A549 (cell line): ENCODE results near the gene TNC. TPM values are rescaled to one million over a fixed set of nuclear protein-coding genes. Genes with fewer than 3 reads are reported as not detected.
A peak's percentile ranks its signal among the peaks of the same experiment; 100 is the strongest.

Experiments used
- ATAC-seq, 2 experiments: fragments of 200-7000 bp in 1 of 2; fragments of >200 bp in 1 of 2; cut with Nextera tagmentation in 1 of 2; cut with Tn5 transposase in 1 of 2; 3 replicates each; pipeline versions ENCODE4 v1.8.0 to v1.9.1; 2018 to 2020; ENCODE audit warnings: mild to moderate bottlenecking in 1 of 2, moderate library complexity in 1 of 2
- CTCF ChIA-PET: fragments of 300-600 bp; sonication (Branson Sonifier 250); formaldehyde crosslinking; extraction: SDS; loops from one replicate; lab custom pipeline; 2021; ENCODE audit warnings: antibody characterized with exemption, inconsistent platforms; lab: Yijun Ruan, JAX
- POLR2A ChIA-PET: fragments of 350-600 bp; formaldehyde crosslinking; extraction: SDS; loops from one replicate; lab custom pipeline; 2021; ENCODE audit warnings: antibody characterized with exemption, inconsistent platforms; lab: Yijun Ruan, JAX
- DNase-seq, 2 experiments: peaks; one replicate each; pipeline versions ENCODE4 v3.0.0 to v3.0.0-alpha.2; 2011 to 2016; ENCODE audit warnings: low read depth in 1 of 2, low spot score in 1 of 2
- FAIRE-seq: peaks from 2 replicates; lab custom pipeline; 2011; peaks lifted over from hg19 to GRCh38; lab: Jason Lieb, UNC
- H3K27ac ChIP-seq, 2 experiments: fragments of >200 bp; sonication (Bioruptor Twin); formaldehyde crosslinking; 3 replicates each; pipeline ENCODE4 v1.5.1; 2016 to 2017
- H3K4me1 ChIP-seq: fragments of >200 bp; sonication (Bioruptor Twin); formaldehyde crosslinking; 3 replicates; pipeline ENCODE4 v1.6.1; 2016
- H3K4me2 ChIP-seq: fragments of >200 bp; sonication (Bioruptor Twin); formaldehyde crosslinking; 3 replicates; pipeline ENCODE4 v1.6.1; 2016
- H3K4me3 ChIP-seq: fragments of >200 bp; sonication (Bioruptor Twin); formaldehyde crosslinking; 3 replicates; pipeline ENCODE4 v1.5.1; 2016
- H3K9me3 ChIP-seq: fragments of >200 bp; sonication (Bioruptor Twin); formaldehyde crosslinking; 3 replicates; pipeline ENCODE4 v1.6.1; 2016
- CEBPB ChIP-seq, 2 experiments: fragments of >200 bp in 1 of 2; sonication (Bioruptor Twin) in 1 of 2; formaldehyde crosslinking in 1 of 2; IDR thresholded peaks; 2 replicates each; pipeline ENCODE4 v1.6.1; 2012 to 2016
- EHF ChIP-seq: fragments of 250-450 bp; sonication (Bioruptor Pico); IDR thresholded peaks from 2 replicates; pipeline ENCODE4 v1.5.0; 2020; ENCODE audit warnings: mild to moderate bottlenecking
- EHMT2 ChIP-seq: fragments of 200-600 bp; sonication (generic); IDR thresholded peaks from 2 replicates; pipeline ENCODE4 v1.6.1; 2016; ENCODE audit warnings: antibody characterized with exemption, low read depth, mild to moderate bottlenecking, moderate library complexity
- ELK1 ChIP-seq: fragments of 150-350 bp; IDR thresholded peaks from 2 replicates; pipeline ENCODE4 v1.6.1; 2014; ENCODE audit warnings: low read depth, mild to moderate bottlenecking, low read length
- ESRRA ChIP-seq: fragments of 150-350 bp; IDR thresholded peaks from 2 replicates; pipeline ENCODE4 v1.6.1; 2014; ENCODE audit warnings: mild to moderate bottlenecking, low read length, borderline replicate concordance
- FOSL2 ChIP-seq, 2 experiments: fragments of 450-650 bp in 1 of 2; fragments of >200 bp in 1 of 2; sonication (Bioruptor Twin) in 1 of 2; formaldehyde crosslinking; IDR thresholded peaks; 2 replicates each; pipeline versions ENCODE4 v1.5.0 to v1.6.1; 2016 to 2020; ENCODE audit warnings: mild to moderate bottlenecking in 1 of 2, moderate library complexity in 1 of 2
- HDAC2 ChIP-seq: fragments of 200-600 bp; sonication (generic); IDR thresholded peaks from 2 replicates; pipeline ENCODE4 v1.6.1; 2016
- HOXB5 ChIP-seq: fragments of 250-450 bp; sonication (Bioruptor Pico); IDR thresholded peaks from 2 replicates; pipeline ENCODE4 v1.5.0; 2020; ENCODE audit warnings: mild to moderate bottlenecking, moderate library complexity
- JUN ChIP-seq, 2 experiments: fragments of >200 bp; sonication (Bioruptor Twin); formaldehyde crosslinking; IDR thresholded peaks; 2 replicates in 1 of 2; 3 replicates in 1 of 2; pipeline ENCODE4 v1.6.1; 2016 to 2017
- KDM1A ChIP-seq: fragments of 200-600 bp; sonication (generic); IDR thresholded peaks from 2 replicates; pipeline ENCODE4 v1.6.1; 2016; ENCODE audit warnings: low read depth, mild to moderate bottlenecking
- MAFK ChIP-seq: fragments of 450-650 bp; IDR thresholded peaks from 2 replicates; pipeline ENCODE4 v1.6.1; 2014; ENCODE audit not compliant: partially characterized antibody
- MAX ChIP-seq: IDR thresholded peaks from 2 replicates; pipeline ENCODE4 v1.6.1; 2012
- MAZ ChIP-seq: fragments of 150-350 bp; IDR thresholded peaks from 2 replicates; pipeline ENCODE4 v1.6.1; 2014; ENCODE audit warnings: antibody characterized with exemption, low read depth, low read length, borderline replicate concordance
- NPAS2 ChIP-seq: fragments of 250-450 bp; sonication (Bioruptor Pico); IDR thresholded peaks from 2 replicates; pipeline ENCODE4 v1.8.0; 2022; ENCODE audit warnings: mild to moderate bottlenecking, moderate library complexity, borderline replicate concordance
- NR3C1 ChIP-seq: fragments of >200 bp; sonication (Bioruptor Twin); formaldehyde crosslinking; IDR thresholded peaks from 3 replicates; pipeline ENCODE4 v1.6.1; 2017
- SMC3 ChIP-seq: fragments of >200 bp; sonication (Bioruptor Twin); formaldehyde crosslinking; IDR thresholded peaks from 3 replicates; pipeline ENCODE4 v1.6.1; 2018; ENCODE audit warnings: inconsistent platforms
- SREBF2 ChIP-seq: fragments of 450-650 bp; IDR thresholded peaks from 2 replicates; pipeline ENCODE4 v1.6.1; 2014; ENCODE audit warnings: mild to moderate bottlenecking, moderate library complexity
- ZC3H11A ChIP-seq: fragments of 450-650 bp; IDR thresholded peaks from 2 replicates; pipeline ENCODE4 v1.6.1; 2014; ENCODE audit warnings: antibody characterized with exemption, mild to moderate bottlenecking
- ZNF302 ChIP-seq: fragments of 250-450 bp; sonication (Bioruptor Pico); IDR thresholded peaks from 2 replicates; pipeline ENCODE4 v1.9.0; 2021; ENCODE audit warnings: inconsistent platforms, mild to moderate bottlenecking, moderate library complexity
- WGBS: methylation state at CpG from one replicate; pipeline ENCODE4 v1.1.6; 2017; ENCODE audit errors: missing lambda C conversion rate; 5-methylcytosine and 5-hydroxymethylcytosine counted together
- polyA plus RNA-seq, 4 experiments: library from polyadenylated mRNA; depleted of rRNA in 3 of 4; stranded (reverse); fragments of >200 nt; fragmentation: RNase III in 1 of 4; extraction: RNeasy Plus Mini Kit Qiagen cat#74134 plus additional on column Dnase treatment in 1 of 4; gene quantifications; 2 replicates in 3 of 4; 3 replicates in 1 of 4; pipeline ENCODE4 v1.2.3, GENCODE V29; 2011 to 2017
- TF ChIP-seq, protein P1 (sequence below): IDR thresholded peaks from 2 replicates; pipeline ENCODE4 v1.6.1; 2012; ENCODE audit warnings: low read depth, borderline replicate concordance
- TF ChIP-seq, protein P2 (sequence below): fragments of 250-450 bp; sonication (Bioruptor Pico); IDR thresholded peaks from 2 replicates; pipeline ENCODE4 v1.5.0; 2021; ENCODE audit warnings: mild to moderate bottlenecking, moderate library complexity, borderline replicate concordance
- TF ChIP-seq, protein P3 (sequence below): fragments of >200 bp; sonication (Bioruptor Twin); formaldehyde crosslinking; IDR thresholded peaks from 3 replicates; pipeline ENCODE4 v1.6.1; 2016

TNC gene
- polyA plus RNA-seq, 2 of the 4 experiments (the other 2 are of a cell fraction), result 0.50 to 0.63 TPM

DNA sequence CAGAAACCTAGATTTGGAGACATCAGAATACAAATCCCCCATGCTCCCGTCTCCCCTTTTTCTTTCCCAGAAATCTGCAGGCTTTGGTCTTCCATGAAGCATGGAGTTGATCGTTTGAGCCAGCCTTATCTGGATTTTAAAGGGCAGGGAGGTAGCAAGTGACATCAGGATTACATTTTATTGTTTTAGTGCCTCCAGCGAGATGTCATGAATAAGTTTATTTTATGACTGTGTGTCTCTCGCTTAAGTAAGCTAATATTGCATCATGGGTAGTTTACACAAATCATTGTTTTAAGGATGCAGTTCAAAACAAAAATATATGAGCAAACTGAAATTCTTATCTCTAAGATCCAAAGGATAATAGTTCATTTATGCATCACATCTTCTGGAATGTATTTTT is 136.9 kb downstream of the TNC start (continued):
- TF ChIP-seq, protein P1, sequence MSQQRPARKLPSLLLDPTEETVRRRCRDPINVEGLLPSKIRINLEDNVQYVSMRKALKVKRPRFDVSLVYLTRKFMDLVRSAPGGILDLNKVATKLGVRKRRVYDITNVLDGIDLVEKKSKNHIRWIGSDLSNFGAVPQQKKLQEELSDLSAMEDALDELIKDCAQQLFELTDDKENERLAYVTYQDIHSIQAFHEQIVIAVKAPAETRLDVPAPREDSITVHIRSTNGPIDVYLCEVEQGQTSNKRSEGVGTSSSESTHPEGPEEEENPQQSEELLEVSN, result no peak
- no peak for TF ChIP-seq NPAS2 (CRISPR knock-in tag)
- TF ChIP-seq MAFK, result no peak
- peak in 1 of 2 experiments; percentile 62; a peak in 1 of 5 replicates for TF ChIP-seq JUN (IDR thresholded peaks at IDR 0.05)
- no peak for TF ChIP-seq EHMT2
- TF ChIP-seq SREBF2, result no peak
- TF ChIP-seq ZNF302 (CRISPR knock-in tag), result no peak
- TF ChIP-seq FOSL2 (IDR thresholded peaks at IDR 0.05), result 0 out of 2 replicates have a peak, but pooled peaks have one; percentile 17
- peak; percentile 49; the same call in 1 of the 2 replicates for TF ChIP-seq FOSL2 (CRISPR knock-in tag; IDR thresholded peaks at IDR 0.05)
- no peak for TF ChIP-seq MAX
- TF ChIP-seq KDM1A, result no peak
- no peak for TF ChIP-seq ZC3H11A
- TF ChIP-seq SMC3, result no peak
- TF ChIP-seq, protein P2, sequence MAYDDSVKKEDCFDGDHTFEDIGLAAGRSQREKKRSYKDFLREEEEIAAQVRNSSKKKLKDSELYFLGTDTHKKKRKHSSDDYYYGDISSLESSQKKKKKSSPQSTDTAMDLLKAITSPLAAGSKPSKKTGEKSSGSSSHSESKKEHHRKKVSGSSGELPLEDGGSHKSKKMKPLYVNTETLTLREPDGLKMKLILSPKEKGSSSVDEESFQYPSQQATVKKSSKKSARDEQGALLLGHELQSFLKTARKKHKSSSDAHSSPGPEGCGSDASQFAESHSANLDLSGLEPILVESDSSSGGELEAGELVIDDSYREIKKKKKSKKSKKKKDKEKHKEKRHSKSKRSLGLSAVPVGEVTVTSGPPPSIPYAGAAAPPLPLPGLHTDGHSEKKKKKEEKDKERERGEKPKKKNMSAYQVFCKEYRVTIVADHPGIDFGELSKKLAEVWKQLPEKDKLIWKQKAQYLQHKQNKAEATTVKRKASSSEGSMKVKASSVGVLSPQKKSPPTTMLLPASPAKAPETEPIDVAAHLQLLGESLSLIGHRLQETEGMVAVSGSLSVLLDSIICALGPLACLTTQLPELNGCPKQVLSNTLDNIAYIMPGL (CRISPR knock-in tag), result no peak
- TF ChIP-seq HDAC2, result no peak
- no peak for TF ChIP-seq HOXB5 (CRISPR knock-in tag)
- TF ChIP-seq ELK1, result no peak
- no peak for TF ChIP-seq EHF (CRISPR knock-in tag)
- TF ChIP-seq CEBPB (IDR thresholded peaks at IDR 0.05), result peak; percentile 61 to 84; a peak in 3 of 4 replicates
- TF ChIP-seq ESRRA, result no peak
- TF ChIP-seq, protein P3, sequence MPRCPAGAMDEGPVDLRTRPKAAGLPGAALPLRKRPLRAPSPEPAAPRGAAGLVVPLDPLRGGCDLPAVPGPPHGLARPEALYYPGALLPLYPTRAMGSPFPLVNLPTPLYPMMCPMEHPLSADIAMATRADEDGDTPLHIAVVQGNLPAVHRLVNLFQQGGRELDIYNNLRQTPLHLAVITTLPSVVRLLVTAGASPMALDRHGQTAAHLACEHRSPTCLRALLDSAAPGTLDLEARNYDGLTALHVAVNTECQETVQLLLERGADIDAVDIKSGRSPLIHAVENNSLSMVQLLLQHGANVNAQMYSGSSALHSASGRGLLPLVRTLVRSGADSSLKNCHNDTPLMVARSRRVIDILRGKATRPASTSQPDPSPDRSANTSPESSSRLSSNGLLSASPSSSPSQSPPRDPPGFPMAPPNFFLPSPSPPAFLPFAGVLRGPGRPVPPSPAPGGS, result 0 out of 3 replicates have a peak, but pooled peaks have one; percentile 37

DNA sequence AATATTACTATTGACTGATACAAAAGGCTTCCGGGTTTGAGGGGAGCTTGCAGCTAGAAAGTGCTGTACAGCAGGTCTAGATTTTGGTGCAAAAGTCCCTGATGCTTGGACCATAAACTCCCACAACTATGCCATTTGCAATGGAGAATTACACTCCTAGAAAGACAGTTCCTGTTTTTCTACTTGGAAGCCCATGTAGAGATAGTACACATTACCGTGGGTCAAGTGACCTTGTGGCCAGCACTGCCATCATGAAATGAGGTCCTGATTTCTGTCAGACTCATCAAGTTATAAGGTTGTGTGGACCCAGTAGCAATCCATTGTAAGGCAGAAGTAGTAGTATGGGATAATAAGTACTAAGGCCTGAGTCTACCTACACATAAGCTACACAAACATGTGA is 144.7 kb downstream of the TNC start:
- ATAC-seq, result no peak
- no peak for DNase-seq
- Histone ChIP-seq H3K4me1 (peaks cover 6% of the 10 kb centered on the region; the same call in 2 of the 3 replicates), H3K4me2 (no peak overlapping the region), H3K9me3 (no peaks in the 10 kb centered on the region), H3K4me3 (no peak overlapping the region), H3K27ac (no peak overlapping the region)
- no peak for TF ChIP-seq NR3C1
- TF ChIP-seq MAZ, result no peak
- no peak for TF ChIP-seq FOSL2 (IDR thresholded peaks at IDR 0.05)
- TF ChIP-seq FOSL2 (CRISPR knock-in tag; IDR thresholded peaks at IDR 0.05), result no peak
- ChIA-PET POLR2A (no interaction called here), CTCF (interaction anchor here (0.8 to 1.3 kb wide), 3 partner anchors 62 to 539 kb away, joined by 3 to 4 read pairs (median 3); partner anchors contain the start of gene TEX48)
- WGBS, result 48% methylated on average over 2 of the region's 2 CpGs
- no peak for FAIRE-seq
